Neural progenitor cell (in vitro differentiated cells): ENCODE data around the gene CALU. TPM values are rescaled to one million over a fixed set of nuclear protein-coding genes. Genes with fewer than 3 reads are reported as not detected.
A peak's percentile ranks its signal among the peaks of the same experiment; 100 is the strongest.

Source experiments
- DNase-seq: peaks from one replicate; pipeline ENCODE4 v3.0.0-alpha.2; 2016; ENCODE audit warnings: low spot score
- H2AFZ ChIP-seq: fragments of 200-600 bp; sonication (generic); replicated peaks from 2 replicates; pipeline ENCODE4 v1.6.1; 2016; ENCODE audit warnings: antibody characterized with exemption
- H3F3A ChIP-seq: fragments of 200-600 bp; sonication (generic); 2 replicates; pipeline ENCODE4 v1.6.1; 2016; ENCODE audit warnings: antibody characterized with exemption, low read depth
- H3K27ac ChIP-seq: fragments of 200-600 bp; sonication (generic); 2 replicates; pipeline ENCODE4 v1.5.1; 2016; ENCODE audit warnings: mild to moderate bottlenecking
- H3K27me3 ChIP-seq: fragments of 200-600 bp; sonication (generic); 2 replicates; pipeline ENCODE4 v1.6.1; 2016; ENCODE audit warnings: mild to moderate bottlenecking, moderate library complexity
- H3K36me3 ChIP-seq: fragments of 200-600 bp; sonication (generic); 2 replicates; pipeline ENCODE4 v1.5.1; 2016
- H3K4me1 ChIP-seq: fragments of 200-600 bp; sonication (generic); 2 replicates; pipeline ENCODE4 v1.6.1; 2016; ENCODE audit warnings: mixed run types
- H3K4me2 ChIP-seq: fragments of 200-600 bp; sonication (generic); 2 replicates; pipeline ENCODE4 v1.6.1; 2016
- H3K4me3 ChIP-seq: fragments of 200-600 bp; sonication (generic); 2 replicates; pipeline ENCODE4 v1.5.1; 2016
- H3K79me2 ChIP-seq: fragments of 200-600 bp; sonication (generic); 2 replicates; pipeline ENCODE4 v1.6.1; 2016; ENCODE audit warnings: low read depth
- H3K9ac ChIP-seq: fragments of 200-600 bp; sonication (generic); 2 replicates; pipeline ENCODE4 v1.6.1; 2016
- H3K9me3 ChIP-seq: fragments of 200-600 bp; sonication (generic); 2 replicates; pipeline ENCODE4 v1.5.1; 2016; ENCODE audit warnings: low read depth
- H4K20me1 ChIP-seq: fragments of 200-600 bp; sonication (generic); 2 replicates; pipeline ENCODE4 v1.6.1; 2016; ENCODE audit warnings: low read depth
- H3K27ac Mint-ChIP-seq: 3 replicates; pipeline ENCODE4 v1.8.0; 2021; ENCODE audit warnings: mixed read lengths
- H3K27me3 Mint-ChIP-seq: 2 replicates; pipeline ENCODE4 v1.8.0; 2022; ENCODE audit warnings: low read depth, mild to moderate bottlenecking, inconsistent platforms, moderate library complexity, mixed read lengths; ENCODE audit not compliant: insufficient read depth
- H3K36me3 Mint-ChIP-seq: 3 replicates; pipeline ENCODE4 v1.8.0; 2021; ENCODE audit warnings: mixed read lengths
- H3K4me1 Mint-ChIP-seq: 3 replicates; pipeline ENCODE4 v1.8.0; 2021; ENCODE audit warnings: mixed read lengths
- H3K4me3 Mint-ChIP-seq: 3 replicates; pipeline ENCODE4 v1.8.0; 2021; ENCODE audit warnings: mild to moderate bottlenecking, moderate library complexity, mixed read lengths
- H3K9me3 Mint-ChIP-seq: 3 replicates; pipeline ENCODE4 v1.8.0; 2020; ENCODE audit warnings: mixed read lengths
- EZH2 ChIP-seq: fragments of 200-600 bp; sonication (generic); IDR thresholded peaks from 2 replicates; pipeline ENCODE4 v1.6.1; 2017; ENCODE audit warnings: antibody characterized with exemption, mild to moderate bottlenecking, moderate library complexity
- EZH2phosphoT487 ChIP-seq: fragments of 200-600 bp; sonication (generic); IDR thresholded peaks from 2 replicates; pipeline ENCODE4 v1.6.1; 2017; ENCODE audit warnings: antibody characterized with exemption
- total RNA-seq: library from RNA; depleted of rRNA; stranded (reverse); fragments of >200 nt; gene quantifications from 2 replicates; pipeline ENCODE4 v1.2.3, GENCODE V29; 2015; ENCODE audit warnings: low replicate concordance
- TF ChIP-seq, protein P1 (sequence below): fragments of 200-600 bp; sonication (generic); IDR thresholded peaks from 2 replicates; pipeline ENCODE4 v1.5.1; 2017; ENCODE audit warnings: antibody characterized with exemption, mild to moderate bottlenecking

CALU gene
- total RNA-seq, 1 donor from 2014 or later = 234 TPM

DNA sequence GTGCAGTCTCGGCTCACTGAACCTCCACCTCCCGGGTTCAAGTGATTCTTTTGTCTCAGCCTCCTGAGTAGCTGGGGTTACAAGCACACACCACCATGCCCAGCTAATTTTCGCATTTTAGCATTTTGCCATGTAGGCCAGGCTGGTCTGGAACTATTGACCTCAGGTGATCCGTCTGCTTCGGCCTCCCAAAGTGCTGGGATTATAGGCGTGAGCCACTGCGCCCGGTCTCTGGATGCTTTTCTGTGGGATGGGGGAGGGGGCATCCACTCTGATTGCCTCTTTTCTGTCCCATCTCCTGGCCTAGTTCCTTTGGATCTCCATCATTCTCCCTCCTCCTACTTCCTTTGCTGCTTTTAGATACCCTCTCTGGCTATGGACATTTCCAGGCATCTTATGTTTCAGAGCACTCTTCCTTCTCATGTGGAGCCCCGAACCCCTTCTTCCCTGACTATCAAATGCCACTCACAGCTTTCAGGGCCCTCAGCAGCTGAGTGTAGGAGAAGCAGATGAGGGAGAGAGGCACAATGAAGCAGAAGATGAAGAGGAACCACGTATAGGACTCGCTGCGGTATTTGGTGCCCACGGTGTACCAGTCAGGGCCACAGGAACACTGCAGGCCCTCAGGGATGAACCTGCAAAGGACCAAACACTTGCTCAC, 35.0 kb downstream of the CALU start:
- Histone ChIP-seq H3K9me3 (peaks cover 4% of the 10 kb centered on the region), H3K4me2 (no peak overlapping the region), H3K9ac (no peak overlapping the region), H3K4me1 (no peaks in the 10 kb centered on the region), H3K4me3 (no peak overlapping the region), H3K27ac (no peak overlapping the region), H3K27me3 (no peaks in the 10 kb centered on the region), H3K79me2 (no peaks in the 10 kb centered on the region), H3F3A (peaks cover 11% of the 10 kb centered on the region), H4K20me1 (no peaks in the 10 kb centered on the region), H2AFZ (no peak overlapping the region), H3K36me3 (peaks cover 18% of the 10 kb centered on the region)
- H3K4me3 Mint-ChIP-seq = no peak overlapping the region
- TF ChIP-seq EZH2 (no peak), EZH2phosphoT487 (no peak)
- TF ChIP-seq, protein P1, sequence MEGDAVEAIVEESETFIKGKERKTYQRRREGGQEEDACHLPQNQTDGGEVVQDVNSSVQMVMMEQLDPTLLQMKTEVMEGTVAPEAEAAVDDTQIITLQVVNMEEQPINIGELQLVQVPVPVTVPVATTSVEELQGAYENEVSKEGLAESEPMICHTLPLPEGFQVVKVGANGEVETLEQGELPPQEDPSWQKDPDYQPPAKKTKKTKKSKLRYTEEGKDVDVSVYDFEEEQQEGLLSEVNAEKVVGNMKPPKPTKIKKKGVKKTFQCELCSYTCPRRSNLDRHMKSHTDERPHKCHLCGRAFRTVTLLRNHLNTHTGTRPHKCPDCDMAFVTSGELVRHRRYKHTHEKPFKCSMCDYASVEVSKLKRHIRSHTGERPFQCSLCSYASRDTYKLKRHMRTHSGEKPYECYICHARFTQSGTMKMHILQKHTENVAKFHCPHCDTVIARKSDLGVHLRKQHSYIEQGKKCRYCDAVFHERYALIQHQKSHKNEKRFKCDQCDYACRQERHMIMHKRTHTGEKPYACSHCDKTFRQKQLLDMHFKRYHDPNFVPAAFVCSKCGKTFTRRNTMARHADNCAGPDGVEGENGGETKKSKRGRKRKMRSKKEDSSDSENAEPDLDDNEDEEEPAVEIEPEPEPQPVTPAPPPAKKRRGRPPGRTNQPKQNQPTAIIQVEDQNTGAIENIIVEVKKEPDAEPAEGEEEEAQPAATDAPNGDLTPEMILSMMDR = no peak
- peaks cover 3% of the 10 kb centered on the region for H3K27me3 Mint-ChIP-seq
- no peaks in the 10 kb centered on the region for H3K4me1 Mint-ChIP-seq
- H3K27ac Mint-ChIP-seq = no peak overlapping the region
- DNase-seq = no peak
- H3K9me3 Mint-ChIP-seq = peaks cover 21% of the 10 kb centered on the region
- H3K36me3 Mint-ChIP-seq = peaks cover 48% of the 10 kb centered on the region

DNA sequence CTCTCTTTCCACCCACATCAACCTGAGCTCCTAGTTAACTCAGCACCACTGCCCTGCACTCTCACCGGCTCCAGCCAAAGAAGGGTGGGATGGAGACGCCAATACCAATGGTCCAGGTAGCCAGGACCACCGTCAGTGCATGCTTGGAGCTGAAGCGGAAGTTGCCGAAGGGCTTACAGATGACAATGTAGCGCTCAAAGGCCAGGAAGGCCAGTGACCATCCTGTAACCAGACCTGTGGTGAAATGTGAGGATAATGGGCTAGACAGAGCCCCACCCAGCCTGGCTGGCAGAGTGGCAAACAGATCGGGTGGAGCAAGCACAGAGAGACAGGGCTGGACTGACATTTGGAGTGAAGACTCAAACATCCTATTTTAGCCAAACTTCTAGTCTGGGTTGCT, 35.8 kb downstream of the CALU start:
- Mint-ChIP-seq H3K27ac (no peak overlapping the region), H3K27me3 (peaks cover 3% of the 10 kb centered on the region)

DNA sequence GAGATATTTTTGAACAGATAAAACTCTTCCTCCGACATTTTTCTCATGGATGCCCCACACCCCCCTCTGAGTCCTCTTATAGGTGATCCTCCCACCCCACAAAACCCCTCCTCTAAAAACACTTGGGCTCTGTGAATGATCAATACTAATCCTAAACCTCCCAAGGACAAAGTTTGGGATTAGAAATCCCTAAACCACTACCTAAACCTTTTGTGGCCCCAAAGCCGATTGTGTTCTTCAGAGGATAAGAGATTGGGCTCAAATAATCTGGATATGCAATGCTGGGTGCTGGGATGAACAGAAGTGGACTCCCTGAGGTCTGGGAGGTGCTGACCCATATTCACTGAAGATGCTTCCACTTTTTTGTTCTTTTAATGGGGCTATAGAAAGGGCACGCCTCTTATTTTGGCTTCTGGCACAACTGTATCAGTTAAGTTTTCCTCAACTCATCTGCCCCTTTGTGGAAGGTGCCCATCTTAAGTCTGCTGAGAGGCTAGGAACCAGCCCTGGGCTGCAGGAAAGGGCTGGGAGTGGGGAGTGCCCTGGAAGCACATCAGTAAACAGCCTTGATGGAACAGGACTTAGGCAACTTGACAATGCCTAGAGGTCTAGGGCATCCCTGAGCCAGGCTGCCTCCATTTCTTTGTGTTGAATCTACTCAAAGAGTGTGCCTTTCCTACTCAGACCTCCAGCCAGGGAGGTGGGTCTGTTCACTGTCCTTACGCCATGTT, 36.8 kb downstream of the CALU start, which contains the start of gene OPN1SW:
Gene OPN1SW (minus strand): TSS at position 51 of the 731 bp plus-strand sequence. CDS start 13 bp downstream, at position 38.
- Mint-ChIP-seq H3K36me3 (peaks cover 35% of the 10 kb centered on the region), H3K9me3 (peaks cover 21% of the 10 kb centered on the region)

More for the DNA sequence above, 35.8 kb downstream of the CALU start:
- H4K20me1 ChIP-seq = no peaks in the 10 kb centered on the region
- H3K4me2 ChIP-seq = no peak overlapping the region
- Mint-ChIP-seq H3K4me3 (no peak overlapping the region), H3K36me3 (peaks cover 40% of the 10 kb centered on the region), H3K9me3 (peaks cover 21% of the 10 kb centered on the region), H3K4me1 (no peaks in the 10 kb centered on the region)
- peaks cover 11% of the 10 kb centered on the region for H3F3A ChIP-seq
- DNase-seq = no peak
- no peaks in the 10 kb centered on the region for H3K79me2 ChIP-seq
- peaks cover 4% of the 10 kb centered on the region for H3K9me3 ChIP-seq
- H3K4me1 ChIP-seq = no peaks in the 10 kb centered on the region
- peaks cover 10% of the 10 kb centered on the region for H3K36me3 ChIP-seq
- TF ChIP-seq EZH2 (no peak), EZH2phosphoT487 (no peak)
- TF ChIP-seq, protein P1 = no peak
- no peaks in the 10 kb centered on the region for H3K27me3 ChIP-seq
- no peak overlapping the region for H3K27ac ChIP-seq
- H2AFZ ChIP-seq = no peak overlapping the region
- no peak overlapping the region for H3K9ac ChIP-seq
- no peak overlapping the region for H3K4me3 ChIP-seq

More for the DNA sequence above, 36.8 kb downstream of the CALU start, which contains the start of gene OPN1SW:
- Histone ChIP-seq H3K36me3 (peaks cover 4% of the 10 kb centered on the region), H3K9ac (no peak within 1 kb of the TSS), H3K27ac (no peak within 1 kb of the TSS), H4K20me1 (no peaks in the 10 kb centered on the region), H3K4me1 (no peaks in the 10 kb centered on the region), H3K79me2 (no peaks in the 10 kb centered on the region), H2AFZ (no peak within 1 kb of the TSS), H3K27me3 (no peaks in the 10 kb centered on the region), H3K4me2 (no peak within 1 kb of the TSS), H3K4me3 (no peak within 1 kb of the TSS), H3F3A (peaks cover 8% of the 10 kb centered on the region), H3K9me3 (peaks cover 4% of the 10 kb centered on the region)
- Mint-ChIP-seq H3K4me3 (no peak within 1 kb of the TSS), H3K4me1 (no peaks in the 10 kb centered on the region), H3K27me3 (peaks cover 3% of the 10 kb centered on the region), H3K27ac (peak within 1 kb of the TSS; percentile 17)
- TF ChIP-seq, protein P1 = no peak
- TF ChIP-seq EZH2phosphoT487 (no peak), EZH2 (no peak)
- DNase-seq = no peak
